Breast epithelium (tissue), 3 donors: Measurements from ENCODE around the gene TMEM182.

Source experiments
- CTCF ChIP-seq, 3 donors: fragments of 450-650 bp; IDR thresholded peaks; one replicate each; pipeline ENCODE4 v1.5.1; 2016 to 2017; ENCODE audit warnings: antibody characterized with exemption in 3 of 3, mild to moderate bottlenecking in 3 of 3, moderate library complexity in 3 of 3
- POLR2A ChIP-seq: fragments of 450-650 bp; IDR thresholded peaks from one replicate; pipeline ENCODE4 v1.6.1; 2016; ENCODE audit warnings: antibody characterized with exemption, mild to moderate bottlenecking, moderate library complexity
- POLR2AphosphoS5 ChIP-seq, 3 donors: sonication (generic); formaldehyde crosslinking; IDR thresholded peaks; one replicate each; pipeline ENCODE4 v1.6.1; 2017; ENCODE audit warnings: antibody characterized with exemption in 3 of 3

- no peak for TF ChIP-seq POLR2AphosphoS5 (IDR thresholded peaks at IDR 0.05)
- no peak for TF ChIP-seq CTCF (IDR thresholded peaks at IDR 0.05)
- no peak for TF ChIP-seq POLR2A
These were observed 10.8 kb downstream of the TMEM182 start for GRCh38 chr2:102772659-102773058.
